K562 (cell line): ENCODE data around the gene SLC22A23. TPM values are rescaled to one million over a fixed set of nuclear protein-coding genes. Genes with fewer than 3 reads are reported as not detected.

Experiments used
- ATF7 ChIP-seq: fragments of 450-650 bp; IDR thresholded peaks from 2 replicates; pipeline ENCODE4 v1.7.1; 2014; ENCODE audit warnings: mild to moderate bottlenecking, moderate library complexity
- BMI1 ChIP-seq: fragments of 150-350 bp; IDR thresholded peaks from 2 replicates; pipeline ENCODE4 v1.6.1; 2014; ENCODE audit warnings: low read length
- BRCA1 ChIP-seq, 2 experiments: fragments of 450-650 bp in 1 of 2; sonication (generic) in 1 of 2; formaldehyde crosslinking in 1 of 2; IDR thresholded peaks; 2 replicates each; pipeline versions ENCODE4 v1.5.0 to v1.6.1; 2017 to 2020; ENCODE audit warnings: mild to moderate bottlenecking in 1 of 2, missing genetic modification reagents in 1 of 2
- COPS2 ChIP-seq: fragments of 450-650 bp; conservative IDR thresholded peaks from 2 replicates; pipeline ENCODE4 v1.6.1; 2016; ENCODE audit warnings: mild to moderate bottlenecking, moderate library complexity
- HMG20B ChIP-seq: fragments of 250-450 bp; sonication (Bioruptor Pico); IDR thresholded peaks from 2 replicates; pipeline ENCODE4 v1.5.0; 2021; ENCODE audit warnings: mild to moderate bottlenecking
- MBD2 ChIP-seq: sonication (generic); IDR thresholded peaks from 2 replicates; pipeline ENCODE4 v1.6.1; 2016; ENCODE audit warnings: low read depth, borderline replicate concordance
- POLR2G ChIP-seq: fragments of 200-400 bp; formaldehyde crosslinking; IDR thresholded peaks from 2 replicates; pipeline ENCODE4 v1.6.1; 2017; ENCODE audit warnings: low read depth, mild to moderate bottlenecking, antibody characterized with exemption, low read length, moderate library complexity
- TAF7 ChIP-seq: fragments of 450-650 bp; IDR thresholded peaks from 2 replicates; pipeline ENCODE4 v1.6.1; 2016; ENCODE audit warnings: missing genetic modification characterization, missing compliant biosample characterization
- TSC22D4 ChIP-seq: fragments of 450-650 bp; IDR thresholded peaks from 2 replicates; pipeline ENCODE4 v1.6.1; 2016; ENCODE audit warnings: missing genetic modification characterization, missing biosample characterization, control low read depth
- ZBTB8A ChIP-seq: fragments of 450-650 bp; IDR thresholded peaks from 2 replicates; pipeline ENCODE4 v1.6.1; 2018; ENCODE audit warnings: mild to moderate bottlenecking, moderate library complexity; ENCODE audit not compliant: partially characterized antibody
- ZFPM2 ChIP-seq: fragments of 250-450 bp; sonication (Bioruptor Pico); IDR thresholded peaks from 2 replicates; pipeline ENCODE4 v1.5.1; 2022; ENCODE audit warnings: mild to moderate bottlenecking
- ZNF217 ChIP-seq: sonication (generic); formaldehyde crosslinking; IDR thresholded peaks from 2 replicates; pipeline ENCODE4 v1.8.0; 2022; ENCODE audit warnings: mild to moderate bottlenecking, missing genetic modification reagents
- ZNF695 ChIP-seq: fragments of 450-650 bp; formaldehyde crosslinking; IDR thresholded peaks from 2 replicates; pipeline ENCODE4 v1.4.0; 2020; ENCODE audit warnings: mild to moderate bottlenecking, moderate library complexity
- polyA plus RNA-seq, 8 experiments: library from polyadenylated mRNA; depleted of rRNA in 4 of 8; stranded (reverse) in 5 of 8; unstranded in 3 of 8; fragments of >200 nt; fragmentation: Nextera tagmentation in 2 of 8; fragmentation: Illumina TruSeq in 1 of 8; extraction: Ambion mirVana in 2 of 8; extraction: Trizol in 1 of 8; gene quantifications; 2 replicates each; pipeline versions ENCODE4 v1.2.1 to v1.2.3, GENCODE V29; 2011 to 2014; ENCODE audit warnings: inconsistent platforms in 1 of 8, missing spikeins in 1 of 8
- total RNA-seq, 7 experiments: library from RNA; depleted of rRNA in 6 of 7; stranded (reverse); fragments of >200 nt in 6 of 7; fragmentation: Illumina TruSeq in 2 of 7; extraction: Trizol in 2 of 7; gene quantifications; 2 replicates each; pipeline versions ENCODE4 v1.2.1 to v1.2.3, GENCODE V29; 2011 to 2021; ENCODE audit warnings: low replicate concordance in 1 of 7
- TF ChIP-seq, protein P1 (sequence below): fragments of 450-650 bp; IDR thresholded peaks from 2 replicates; pipeline ENCODE4 v1.6.1; 2016; ENCODE audit warnings: mild to moderate bottlenecking, moderate library complexity
- TF ChIP-seq, protein P2 (sequence below): fragments of 450-650 bp; IDR thresholded peaks from one replicate; pipeline ENCODE4 v1.6.1; 2018; ENCODE audit warnings: mild to moderate bottlenecking, moderate library complexity; ENCODE audit not compliant: partially characterized antibody
- TF ChIP-seq, protein P3 (sequence below): fragments of 250-450 bp; sonication (Bioruptor Pico); IDR thresholded peaks from 2 replicates; pipeline ENCODE4 v1.8.0; 2022; ENCODE audit warnings: inconsistent platforms

Gene SLC22A23
- total and polyA plus RNA-seq, 9 of the 15 experiments (the other 6 are each of a cell fraction or from before 2014, with no cell fraction given): 0.30 to 8.7 (median 2.5) TPM

DNA sequence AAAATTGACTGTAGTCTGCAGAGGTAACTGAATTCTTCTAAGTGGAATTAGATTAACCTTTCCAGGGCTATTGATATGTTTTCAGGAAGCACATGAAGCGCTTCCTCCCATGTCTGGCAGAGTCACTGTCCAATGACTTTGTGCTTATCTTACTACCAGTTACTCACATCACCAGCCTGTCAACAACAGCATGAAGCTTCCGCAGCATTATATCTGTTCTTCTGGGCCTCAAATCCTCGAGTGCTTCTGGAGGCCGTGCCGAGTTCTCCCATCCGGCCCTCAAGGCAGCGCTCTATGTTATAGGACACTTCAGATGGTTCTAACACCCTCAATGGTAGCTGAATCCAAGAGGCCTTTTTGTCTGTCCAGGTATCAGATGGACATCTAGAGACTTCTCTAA, 164.9 kb downstream of the SLC22A23 start (continued):
- TF ChIP-seq BMI1: no peak
- TF ChIP-seq, protein P1, sequence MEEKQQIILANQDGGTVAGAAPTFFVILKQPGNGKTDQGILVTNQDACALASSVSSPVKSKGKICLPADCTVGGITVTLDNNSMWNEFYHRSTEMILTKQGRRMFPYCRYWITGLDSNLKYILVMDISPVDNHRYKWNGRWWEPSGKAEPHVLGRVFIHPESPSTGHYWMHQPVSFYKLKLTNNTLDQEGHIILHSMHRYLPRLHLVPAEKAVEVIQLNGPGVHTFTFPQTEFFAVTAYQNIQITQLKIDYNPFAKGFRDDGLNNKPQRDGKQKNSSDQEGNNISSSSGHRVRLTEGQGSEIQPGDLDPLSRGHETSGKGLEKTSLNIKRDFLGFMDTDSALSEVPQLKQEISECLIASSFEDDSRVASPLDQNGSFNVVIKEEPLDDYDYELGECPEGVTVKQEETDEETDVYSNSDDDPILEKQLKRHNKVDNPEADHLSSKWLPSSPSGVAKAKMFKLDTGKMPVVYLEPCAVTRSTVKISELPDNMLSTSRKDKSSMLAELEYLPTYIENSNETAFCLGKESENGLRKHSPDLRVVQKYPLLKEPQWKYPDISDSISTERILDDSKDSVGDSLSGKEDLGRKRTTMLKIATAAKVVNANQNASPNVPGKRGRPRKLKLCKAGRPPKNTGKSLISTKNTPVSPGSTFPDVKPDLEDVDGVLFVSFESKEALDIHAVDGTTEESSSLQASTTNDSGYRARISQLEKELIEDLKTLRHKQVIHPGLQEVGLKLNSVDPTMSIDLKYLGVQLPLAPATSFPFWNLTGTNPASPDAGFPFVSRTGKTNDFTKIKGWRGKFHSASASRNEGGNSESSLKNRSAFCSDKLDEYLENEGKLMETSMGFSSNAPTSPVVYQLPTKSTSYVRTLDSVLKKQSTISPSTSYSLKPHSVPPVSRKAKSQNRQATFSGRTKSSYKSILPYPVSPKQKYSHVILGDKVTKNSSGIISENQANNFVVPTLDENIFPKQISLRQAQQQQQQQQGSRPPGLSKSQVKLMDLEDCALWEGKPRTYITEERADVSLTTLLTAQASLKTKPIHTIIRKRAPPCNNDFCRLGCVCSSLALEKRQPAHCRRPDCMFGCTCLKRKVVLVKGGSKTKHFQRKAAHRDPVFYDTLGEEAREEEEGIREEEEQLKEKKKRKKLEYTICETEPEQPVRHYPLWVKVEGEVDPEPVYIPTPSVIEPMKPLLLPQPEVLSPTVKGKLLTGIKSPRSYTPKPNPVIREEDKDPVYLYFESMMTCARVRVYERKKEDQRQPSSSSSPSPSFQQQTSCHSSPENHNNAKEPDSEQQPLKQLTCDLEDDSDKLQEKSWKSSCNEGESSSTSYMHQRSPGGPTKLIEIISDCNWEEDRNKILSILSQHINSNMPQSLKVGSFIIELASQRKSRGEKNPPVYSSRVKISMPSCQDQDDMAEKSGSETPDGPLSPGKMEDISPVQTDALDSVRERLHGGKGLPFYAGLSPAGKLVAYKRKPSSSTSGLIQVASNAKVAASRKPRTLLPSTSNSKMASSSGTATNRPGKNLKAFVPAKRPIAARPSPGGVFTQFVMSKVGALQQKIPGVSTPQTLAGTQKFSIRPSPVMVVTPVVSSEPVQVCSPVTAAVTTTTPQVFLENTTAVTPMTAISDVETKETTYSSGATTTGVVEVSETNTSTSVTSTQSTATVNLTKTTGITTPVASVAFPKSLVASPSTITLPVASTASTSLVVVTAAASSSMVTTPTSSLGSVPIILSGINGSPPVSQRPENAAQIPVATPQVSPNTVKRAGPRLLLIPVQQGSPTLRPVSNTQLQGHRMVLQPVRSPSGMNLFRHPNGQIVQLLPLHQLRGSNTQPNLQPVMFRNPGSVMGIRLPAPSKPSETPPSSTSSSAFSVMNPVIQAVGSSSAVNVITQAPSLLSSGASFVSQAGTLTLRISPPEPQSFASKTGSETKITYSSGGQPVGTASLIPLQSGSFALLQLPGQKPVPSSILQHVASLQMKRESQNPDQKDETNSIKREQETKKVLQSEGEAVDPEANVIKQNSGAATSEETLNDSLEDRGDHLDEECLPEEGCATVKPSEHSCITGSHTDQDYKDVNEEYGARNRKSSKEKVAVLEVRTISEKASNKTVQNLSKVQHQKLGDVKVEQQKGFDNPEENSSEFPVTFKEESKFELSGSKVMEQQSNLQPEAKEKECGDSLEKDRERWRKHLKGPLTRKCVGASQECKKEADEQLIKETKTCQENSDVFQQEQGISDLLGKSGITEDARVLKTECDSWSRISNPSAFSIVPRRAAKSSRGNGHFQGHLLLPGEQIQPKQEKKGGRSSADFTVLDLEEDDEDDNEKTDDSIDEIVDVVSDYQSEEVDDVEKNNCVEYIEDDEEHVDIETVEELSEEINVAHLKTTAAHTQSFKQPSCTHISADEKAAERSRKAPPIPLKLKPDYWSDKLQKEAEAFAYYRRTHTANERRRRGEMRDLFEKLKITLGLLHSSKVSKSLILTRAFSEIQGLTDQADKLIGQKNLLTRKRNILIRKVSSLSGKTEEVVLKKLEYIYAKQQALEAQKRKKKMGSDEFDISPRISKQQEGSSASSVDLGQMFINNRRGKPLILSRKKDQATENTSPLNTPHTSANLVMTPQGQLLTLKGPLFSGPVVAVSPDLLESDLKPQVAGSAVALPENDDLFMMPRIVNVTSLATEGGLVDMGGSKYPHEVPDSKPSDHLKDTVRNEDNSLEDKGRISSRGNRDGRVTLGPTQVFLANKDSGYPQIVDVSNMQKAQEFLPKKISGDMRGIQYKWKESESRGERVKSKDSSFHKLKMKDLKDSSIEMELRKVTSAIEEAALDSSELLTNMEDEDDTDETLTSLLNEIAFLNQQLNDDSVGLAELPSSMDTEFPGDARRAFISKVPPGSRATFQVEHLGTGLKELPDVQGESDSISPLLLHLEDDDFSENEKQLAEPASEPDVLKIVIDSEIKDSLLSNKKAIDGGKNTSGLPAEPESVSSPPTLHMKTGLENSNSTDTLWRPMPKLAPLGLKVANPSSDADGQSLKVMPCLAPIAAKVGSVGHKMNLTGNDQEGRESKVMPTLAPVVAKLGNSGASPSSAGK: no peak; the same call in 1 of the 2 replicates
- no peak for TF ChIP-seq MBD2
- TF ChIP-seq BRCA1 (IDR thresholded peaks at IDR 0.05): no peak
- no peak for TF ChIP-seq BRCA1 (CRISPR knock-in tag; IDR thresholded peaks at IDR 0.05)
- TF ChIP-seq ZBTB8A: no peak
- TF ChIP-seq, protein P2, sequence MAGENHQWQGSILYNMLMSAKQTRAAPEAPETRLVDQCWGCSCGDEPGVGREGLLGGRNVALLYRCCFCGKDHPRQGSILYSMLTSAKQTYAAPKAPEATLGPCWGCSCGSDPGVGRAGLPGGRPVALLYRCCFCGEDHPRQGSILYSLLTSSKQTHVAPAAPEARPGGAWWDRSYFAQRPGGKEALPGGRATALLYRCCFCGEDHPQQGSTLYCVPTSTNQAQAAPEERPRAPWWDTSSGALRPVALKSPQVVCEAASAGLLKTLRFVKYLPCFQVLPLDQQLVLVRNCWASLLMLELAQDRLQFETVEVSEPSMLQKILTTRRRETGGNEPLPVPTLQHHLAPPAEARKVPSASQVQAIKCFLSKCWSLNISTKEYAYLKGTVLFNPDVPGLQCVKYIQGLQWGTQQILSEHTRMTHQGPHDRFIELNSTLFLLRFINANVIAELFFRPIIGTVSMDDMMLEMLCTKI: no peak
- TF ChIP-seq TSC22D4 (tag): no peak
- TF ChIP-seq ZNF217: no peak
- TF ChIP-seq ZFPM2: no peak
- TF ChIP-seq, protein P3, sequence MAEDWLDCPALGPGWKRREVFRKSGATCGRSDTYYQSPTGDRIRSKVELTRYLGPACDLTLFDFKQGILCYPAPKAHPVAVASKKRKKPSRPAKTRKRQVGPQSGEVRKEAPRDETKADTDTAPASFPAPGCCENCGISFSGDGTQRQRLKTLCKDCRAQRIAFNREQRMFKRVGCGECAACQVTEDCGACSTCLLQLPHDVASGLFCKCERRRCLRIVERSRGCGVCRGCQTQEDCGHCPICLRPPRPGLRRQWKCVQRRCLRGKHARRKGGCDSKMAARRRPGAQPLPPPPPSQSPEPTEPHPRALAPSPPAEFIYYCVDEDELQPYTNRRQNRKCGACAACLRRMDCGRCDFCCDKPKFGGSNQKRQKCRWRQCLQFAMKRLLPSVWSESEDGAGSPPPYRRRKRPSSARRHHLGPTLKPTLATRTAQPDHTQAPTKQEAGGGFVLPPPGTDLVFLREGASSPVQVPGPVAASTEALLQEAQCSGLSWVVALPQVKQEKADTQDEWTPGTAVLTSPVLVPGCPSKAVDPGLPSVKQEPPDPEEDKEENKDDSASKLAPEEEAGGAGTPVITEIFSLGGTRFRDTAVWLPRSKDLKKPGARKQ (CRISPR knock-in tag): no peak
- no peak for TF ChIP-seq POLR2G
- no peak for TF ChIP-seq TAF7 (tag)
- TF ChIP-seq ATF7: 0 out of 2 replicates have a peak, but pooled peaks have one; percentile 30
- no peak for TF ChIP-seq ZNF695 (CRISPR knock-in tag)
- TF ChIP-seq HMG20B: no peak
- TF ChIP-seq COPS2: no peak
